ENCODE data around the gene RBMX2.

RBMX2 gene

DNA sequence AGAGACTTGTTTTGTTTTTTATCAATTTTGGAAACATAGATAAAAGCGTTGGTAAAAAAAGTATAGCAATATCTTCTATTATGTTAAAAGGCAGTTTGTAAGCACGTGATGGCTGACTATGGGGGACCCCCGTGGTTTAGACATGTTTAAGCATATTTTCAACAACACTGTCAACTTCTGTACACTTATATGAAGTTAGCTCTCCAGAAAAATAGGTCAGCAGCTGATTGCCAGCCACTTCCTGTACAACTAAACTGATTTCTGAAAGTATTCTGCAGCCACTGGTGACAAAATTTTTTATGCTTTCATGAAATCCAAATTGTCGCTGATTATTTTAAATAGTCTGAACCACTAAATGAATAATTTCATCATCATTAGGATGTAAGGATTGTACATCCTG lies 45.2 kb downstream of the RBMX2 start:
- DNase-seq: no peak
